Liver (tissue), 3 donors: ENCODE measurements around the gene CX3CL1.

Experiments used
- CTCF ChIP-seq: fragments of 150-350 bp; IDR thresholded peaks from 2 replicates; pipeline ENCODE4 v1.5.1; 2017; ENCODE audit warnings: improper control_type of control experiment, low read depth, low read length; ENCODE audit not compliant: missing input control
- EGR1 ChIP-seq, 2 donors: IDR thresholded peaks; 2 replicates each; pipeline ENCODE4 v1.6.1; 2016 to 2018; ENCODE audit warnings: antibody characterized with exemption in 2 of 2, low read depth in 2 of 2
- GABPA ChIP-seq, 2 donors: IDR thresholded peaks in 1 of 2; conservative IDR thresholded peaks in 1 of 2; 2 replicates each; pipeline ENCODE4 v1.6.1; 2016; ENCODE audit warnings: antibody characterized with exemption in 2 of 2, mild to moderate bottlenecking in 1 of 2, moderate library complexity in 1 of 2
- HNF4G ChIP-seq: IDR thresholded peaks from 2 replicates; pipeline ENCODE4 v1.6.1; 2016; ENCODE audit warnings: antibody characterized with exemption
- MAX ChIP-seq: IDR thresholded peaks from 2 replicates; pipeline ENCODE4 v1.6.1; 2016; ENCODE audit warnings: antibody characterized with exemption
- RAD21 ChIP-seq, 2 donors: IDR thresholded peaks; 2 replicates each; pipeline ENCODE4 v1.6.1; 2016; ENCODE audit warnings: antibody characterized with exemption in 2 of 2, mild to moderate bottlenecking in 2 of 2
- REST ChIP-seq: IDR thresholded peaks from 2 replicates; pipeline ENCODE4 v1.6.1; 2016; ENCODE audit warnings: antibody characterized with exemption, mild to moderate bottlenecking
- RXRA ChIP-seq, 2 donors: IDR thresholded peaks; 2 replicates each; pipeline ENCODE4 v1.6.1; 2017 to 2018; ENCODE audit warnings: antibody characterized with exemption in 2 of 2, mild to moderate bottlenecking in 1 of 2
- SP1 ChIP-seq: IDR thresholded peaks from 2 replicates; pipeline ENCODE4 v1.6.1; 2018; ENCODE audit warnings: antibody characterized with exemption, mild to moderate bottlenecking
- ZBTB33 ChIP-seq: IDR thresholded peaks from 2 replicates; pipeline ENCODE4 v1.6.1; 2016; ENCODE audit warnings: antibody characterized with exemption
- donor health status: healthy.
- donor health status: healthy.

GRCh38 chr16:57396786-57397185 lies 24.5 kb downstream of the CX3CL1 start:
- no peak for TF ChIP-seq CTCF
- TF ChIP-seq ZBTB33 = no peak
- no peak for TF ChIP-seq MAX
- no peak for TF ChIP-seq EGR1 (IDR thresholded peaks at IDR 0.05; ENCODE audit: low read depth in 2 of 2)
- no peak for TF ChIP-seq GABPA (IDR thresholded peaks at IDR 0.05 in 1 of 2, conservative IDR thresholded peaks at IDR 0.05 in 1 of 2)
- TF ChIP-seq REST = no peak
- no peak for TF ChIP-seq RAD21 (IDR thresholded peaks at IDR 0.05)
- TF ChIP-seq HNF4G = no peak
- no peak for TF ChIP-seq SP1
- no peak for TF ChIP-seq RXRA (IDR thresholded peaks at IDR 0.05)
